Peyer's patch (tissue), 4 donors: ENCODE results near the gene PPIA.

Experiments used
- CTCF ChIP-seq, 6 experiments: fragments of 450-650 bp in 4 of 6; fragments of 200-600 bp in 2 of 6; sonication (generic) in 1 of 6; IDR thresholded peaks; one replicate each; pipeline ENCODE4 v1.5.1; 2017 to 2019; ENCODE audit warnings: antibody characterized with exemption in 6 of 6, mild to moderate bottlenecking in 3 of 6, moderate library complexity in 1 of 6
- POLR2A ChIP-seq, 2 donors: fragments of 450-650 bp; IDR thresholded peaks; one replicate each; pipeline ENCODE4 v1.5.1; 2017; ENCODE audit warnings: antibody characterized with exemption in 2 of 2, mild to moderate bottlenecking in 2 of 2, moderate library complexity in 2 of 2

DNA sequence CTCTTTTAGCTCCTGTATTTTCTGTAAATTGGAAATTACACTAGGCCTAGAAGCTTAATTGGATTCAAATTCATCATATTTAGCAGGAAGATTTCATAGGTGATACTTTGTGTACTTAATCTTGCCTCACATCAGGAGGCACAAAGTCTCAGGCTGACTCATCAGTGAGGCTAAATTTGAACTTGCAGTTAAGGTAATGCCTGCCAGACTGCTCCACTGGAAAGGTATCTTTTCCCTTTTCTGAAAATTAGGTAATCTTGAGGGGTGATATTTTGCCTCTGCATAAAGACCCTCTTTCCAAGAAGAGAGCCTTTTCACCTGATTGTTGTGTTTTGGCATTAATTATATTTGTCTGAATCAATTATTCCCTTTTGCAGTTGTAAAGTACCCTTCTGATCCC lies 14.6 kb downstream of the PPIA start:
- no peak for TF ChIP-seq POLR2A (IDR thresholded peaks at IDR 0.05)
- no peak for TF ChIP-seq CTCF (IDR thresholded peaks at IDR 0.05)
